ENCODE data around the gene CCDC148. TPM values are rescaled to one million over a fixed set of nuclear protein-coding genes. Genes with fewer than 3 reads are reported as not detected.

The CCDC148 gene
- total RNA-seq, 2 donors from 2014 or later: 2.7 to 5.0 TPM

GRCh38 chr2:158486150-158486969 is 29.8 kb upstream of the CCDC148 start:
- Mint-ChIP-seq H3K27ac (no peak overlapping the region), H3K9me3 (no peaks in the 10 kb centered on the region), H3K36me3 (ENCODE audit: low read depth) (peaks cover 3% of the 10 kb centered on the region), H3K27me3 (ENCODE audit: insufficient read depth) (no peaks in the 10 kb centered on the region), H3K4me3 (no peak overlapping the region), H3K4me1 (peaks cover 34% of the 10 kb centered on the region)
- H3K36me3 ChIP-seq (ENCODE audit: control insufficient read depth, insufficient read depth, low read length): no peaks in the 10 kb centered on the region
- no peaks in the 10 kb centered on the region for H3K9me3 ChIP-seq (ENCODE audit: control insufficient read depth, low read length)
- no peak overlapping the region for H3K9ac ChIP-seq (ENCODE audit: extremely low read depth, low read length, poor library complexity, severe bottlenecking)
- WGBS, 2 experiments (ENCODE audit: insufficient coverage in 1 of 2, insufficient read length in 1 of 2): 83 to 92% methylated on average over 1 to 3 of the region's 3 CpGs
- H3K4me1 ChIP-seq (ENCODE audit: control insufficient read depth, insufficient read depth, low read length): peaks cover 2% of the 10 kb centered on the region
- TF ChIP-seq, protein P1, sequence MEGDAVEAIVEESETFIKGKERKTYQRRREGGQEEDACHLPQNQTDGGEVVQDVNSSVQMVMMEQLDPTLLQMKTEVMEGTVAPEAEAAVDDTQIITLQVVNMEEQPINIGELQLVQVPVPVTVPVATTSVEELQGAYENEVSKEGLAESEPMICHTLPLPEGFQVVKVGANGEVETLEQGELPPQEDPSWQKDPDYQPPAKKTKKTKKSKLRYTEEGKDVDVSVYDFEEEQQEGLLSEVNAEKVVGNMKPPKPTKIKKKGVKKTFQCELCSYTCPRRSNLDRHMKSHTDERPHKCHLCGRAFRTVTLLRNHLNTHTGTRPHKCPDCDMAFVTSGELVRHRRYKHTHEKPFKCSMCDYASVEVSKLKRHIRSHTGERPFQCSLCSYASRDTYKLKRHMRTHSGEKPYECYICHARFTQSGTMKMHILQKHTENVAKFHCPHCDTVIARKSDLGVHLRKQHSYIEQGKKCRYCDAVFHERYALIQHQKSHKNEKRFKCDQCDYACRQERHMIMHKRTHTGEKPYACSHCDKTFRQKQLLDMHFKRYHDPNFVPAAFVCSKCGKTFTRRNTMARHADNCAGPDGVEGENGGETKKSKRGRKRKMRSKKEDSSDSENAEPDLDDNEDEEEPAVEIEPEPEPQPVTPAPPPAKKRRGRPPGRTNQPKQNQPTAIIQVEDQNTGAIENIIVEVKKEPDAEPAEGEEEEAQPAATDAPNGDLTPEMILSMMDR (conservative IDR thresholded peaks at IDR 0.05): no peak
- no peak for DNase-seq
- no peak overlapping the region for H3K27ac ChIP-seq (ENCODE audit: low read depth, low read length)
- no peak overlapping the region for H3K4me3 ChIP-seq (ENCODE audit: low read length)
- H3K27me3 ChIP-seq (ENCODE audit: control insufficient read depth, insufficient read depth, low read length, poor library complexity, severe bottlenecking): no peaks in the 10 kb centered on the region

DNA sequence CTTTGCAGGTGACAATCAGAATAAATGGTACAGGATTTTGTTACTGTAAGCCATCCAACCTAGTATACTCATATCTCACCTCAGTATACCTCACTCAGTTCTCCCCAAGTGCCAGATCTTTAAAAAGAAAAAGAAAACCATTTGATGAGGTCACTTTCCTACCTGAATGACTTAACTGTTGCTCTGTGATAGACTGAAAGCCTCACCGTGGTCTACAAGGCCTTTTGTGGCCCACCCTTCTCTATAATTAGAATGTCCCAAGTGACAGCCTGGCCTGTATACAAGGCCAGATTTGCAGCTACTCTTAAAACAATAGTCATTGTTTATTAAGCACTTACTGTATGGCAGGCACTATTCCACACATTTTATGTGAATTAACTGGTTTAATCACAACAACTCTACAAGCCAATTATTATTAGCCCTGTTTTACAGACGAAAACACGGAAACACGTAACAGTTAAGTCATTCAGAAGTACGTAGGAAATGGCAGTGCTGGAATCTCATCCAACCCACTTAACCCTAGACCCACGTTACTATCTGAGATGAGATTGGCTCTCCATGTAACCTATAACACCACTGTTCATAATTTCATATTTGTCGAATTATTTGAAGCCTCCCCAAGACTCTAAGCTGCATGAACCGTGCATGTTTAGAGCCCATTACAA is 28.5 kb upstream of the CCDC148 start:
- Mint-ChIP-seq H3K27ac (no peak overlapping the region), H3K4me3 (no peak overlapping the region), H3K27me3 (ENCODE audit: insufficient read depth) (no peaks in the 10 kb centered on the region), H3K36me3 (ENCODE audit: low read depth) (peaks cover 5% of the 10 kb centered on the region), H3K9me3 (no peaks in the 10 kb centered on the region), H3K4me1 (peaks cover 21% of the 10 kb centered on the region)
- TF ChIP-seq, protein P1 (conservative IDR thresholded peaks at IDR 0.05): no peak
- no peaks in the 10 kb centered on the region for H3K36me3 ChIP-seq (ENCODE audit: control insufficient read depth, insufficient read depth, low read length)
- H3K27me3 ChIP-seq (ENCODE audit: control insufficient read depth, insufficient read depth, low read length, poor library complexity, severe bottlenecking): no peaks in the 10 kb centered on the region
- no peaks in the 10 kb centered on the region for H3K9me3 ChIP-seq (ENCODE audit: control insufficient read depth, low read length)
- peaks cover 2% of the 10 kb centered on the region for H3K4me1 ChIP-seq (ENCODE audit: control insufficient read depth, insufficient read depth, low read length)
- no peak for DNase-seq
- H3K9ac ChIP-seq (ENCODE audit: extremely low read depth, low read length, poor library complexity, severe bottlenecking): no peak overlapping the region
- no peak overlapping the region for H3K27ac ChIP-seq (ENCODE audit: low read depth, low read length)
- H3K4me3 ChIP-seq (ENCODE audit: low read length): no peak overlapping the region
- WGBS, 2 experiments (ENCODE audit: insufficient coverage in 1 of 2, insufficient read length in 1 of 2): 93 to 100% methylated on average over 4 to 8 of the region's 8 CpGs

DNA sequence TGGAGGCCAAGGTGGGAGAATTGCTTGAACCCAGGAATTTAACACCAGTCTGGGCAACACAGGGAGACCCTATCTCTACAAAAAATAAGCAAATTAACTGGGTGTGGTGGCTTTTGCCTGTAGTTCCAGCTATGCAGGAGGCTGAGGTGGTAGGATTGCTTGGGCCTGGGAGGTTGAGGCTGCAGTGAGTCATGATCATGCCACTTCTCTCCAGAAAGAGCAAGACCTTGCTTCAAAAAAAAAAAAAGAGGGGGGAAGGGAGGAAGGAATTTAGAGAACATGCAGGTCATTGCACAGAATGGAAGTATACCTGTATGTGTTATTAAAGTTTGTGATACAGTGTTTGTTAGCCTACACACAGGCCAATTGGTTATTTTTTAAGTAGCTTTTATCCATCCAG is 26.0 kb upstream of the CCDC148 start:
- Histone ChIP-seq H3K4me3 (ENCODE audit: low read length) (no peak overlapping the region), H3K27ac (ENCODE audit: low read depth, low read length) (no peak overlapping the region), H3K9me3 (ENCODE audit: control insufficient read depth, low read length) (no peaks in the 10 kb centered on the region), H3K9ac (ENCODE audit: extremely low read depth, low read length, poor library complexity, severe bottlenecking) (no peak overlapping the region), H3K36me3 (ENCODE audit: control insufficient read depth, insufficient read depth, low read length) (peaks cover 5% of the 10 kb centered on the region), H3K27me3 (ENCODE audit: control insufficient read depth, insufficient read depth, low read length, poor library complexity, severe bottlenecking) (no peaks in the 10 kb centered on the region), H3K4me1 (ENCODE audit: control insufficient read depth, insufficient read depth, low read length) (no peaks in the 10 kb centered on the region)
- H3K4me3 Mint-ChIP-seq: no peak overlapping the region
- no peaks in the 10 kb centered on the region for H3K9me3 Mint-ChIP-seq
- TF ChIP-seq, protein P1 (conservative IDR thresholded peaks at IDR 0.05): no peak
- no peaks in the 10 kb centered on the region for H3K27me3 Mint-ChIP-seq (ENCODE audit: insufficient read depth)
- H3K4me1 Mint-ChIP-seq: peaks cover 8% of the 10 kb centered on the region
- H3K36me3 Mint-ChIP-seq (ENCODE audit: low read depth): peaks cover 9% of the 10 kb centered on the region
- no peak for DNase-seq
- peak overlapping the region; percentile 75 for H3K27ac Mint-ChIP-seq

All from endodermal cell (in vitro differentiated cells).